WERI-Rb-1 (cell line): ENCODE results near the gene NFATC3.

Source experiments
- DNase-seq: peaks from one replicate; pipeline ENCODE4 v3.0.0-alpha.2; 2020
- H3K27ac ChIP-seq: fragments of 250-450 bp; sonication (Bioruptor Pico); 2 replicates; pipeline ENCODE4 v1.5.1; 2020; ENCODE audit warnings: mild to moderate bottlenecking, moderate library complexity
- H3K27me3 ChIP-seq: fragments of 250-450 bp; sonication (Bioruptor Pico); 2 replicates; pipeline ENCODE4 v1.5.1; 2021; ENCODE audit warnings: mild to moderate bottlenecking, low read depth, moderate library complexity; ENCODE audit not compliant: insufficient read depth, severe bottlenecking
- H3K36me3 ChIP-seq: fragments of 250-450 bp; sonication (Bioruptor Pico); 2 replicates; pipeline ENCODE4 v1.5.1; 2020; ENCODE audit warnings: mild to moderate bottlenecking, moderate library complexity
- H3K4me3 ChIP-seq: 2 replicates; pipeline ENCODE4 v1.5.1; 2011; ENCODE audit warnings: low read depth, mild to moderate bottlenecking, control low read depth, low read length
- H3K9me3 ChIP-seq: fragments of 250-450 bp; sonication (Bioruptor Pico); 2 replicates; pipeline ENCODE4 v1.5.1; 2021; ENCODE audit warnings: mild to moderate bottlenecking, moderate library complexity; ENCODE audit not compliant: severe bottlenecking
- TF ChIP-seq, protein P1 (sequence below): IDR thresholded peaks from 2 replicates; pipeline ENCODE4 v1.5.1; 2011; ENCODE audit warnings: low read depth, mild to moderate bottlenecking, control low read depth, inconsistent platforms, low read length

The NFATC3 gene

DNA sequence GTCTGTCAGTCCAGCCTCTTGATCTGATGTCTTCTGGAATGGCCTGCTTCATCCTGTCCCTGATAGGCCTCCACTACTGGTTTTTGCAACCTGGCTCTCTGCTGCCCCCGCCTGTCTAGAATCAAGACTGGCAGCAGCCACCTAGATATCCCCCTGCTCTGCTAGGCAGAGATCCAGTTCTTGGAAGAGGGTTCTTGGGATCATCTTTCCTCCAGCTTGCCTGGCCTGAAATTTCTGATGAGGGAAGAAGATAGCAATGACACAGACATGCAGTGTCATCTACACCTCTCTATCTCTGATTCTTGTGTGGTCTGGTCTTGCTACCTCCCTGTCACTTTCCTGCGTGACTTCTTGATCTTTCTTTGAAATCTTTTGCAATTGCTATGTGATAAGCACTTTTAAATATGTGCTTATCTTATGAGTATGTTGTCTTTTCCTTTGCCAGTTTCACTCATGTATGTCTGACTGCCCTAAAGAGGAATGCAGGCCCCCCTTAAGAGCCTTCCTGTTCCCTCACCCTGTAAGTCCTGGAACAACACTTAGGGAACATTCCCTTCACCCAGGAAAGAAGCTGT, 20.3 kb upstream of the NFATC3 start:
- Histone ChIP-seq H3K9me3 (no peaks in the 10 kb centered on the region), H3K4me3 (no peak overlapping the region), H3K27ac (no peak overlapping the region), H3K27me3 (no peaks in the 10 kb centered on the region), H3K36me3 (peaks cover 3% of the 10 kb centered on the region)
- DNase-seq, result peak; percentile 73
- TF ChIP-seq, protein P1, sequence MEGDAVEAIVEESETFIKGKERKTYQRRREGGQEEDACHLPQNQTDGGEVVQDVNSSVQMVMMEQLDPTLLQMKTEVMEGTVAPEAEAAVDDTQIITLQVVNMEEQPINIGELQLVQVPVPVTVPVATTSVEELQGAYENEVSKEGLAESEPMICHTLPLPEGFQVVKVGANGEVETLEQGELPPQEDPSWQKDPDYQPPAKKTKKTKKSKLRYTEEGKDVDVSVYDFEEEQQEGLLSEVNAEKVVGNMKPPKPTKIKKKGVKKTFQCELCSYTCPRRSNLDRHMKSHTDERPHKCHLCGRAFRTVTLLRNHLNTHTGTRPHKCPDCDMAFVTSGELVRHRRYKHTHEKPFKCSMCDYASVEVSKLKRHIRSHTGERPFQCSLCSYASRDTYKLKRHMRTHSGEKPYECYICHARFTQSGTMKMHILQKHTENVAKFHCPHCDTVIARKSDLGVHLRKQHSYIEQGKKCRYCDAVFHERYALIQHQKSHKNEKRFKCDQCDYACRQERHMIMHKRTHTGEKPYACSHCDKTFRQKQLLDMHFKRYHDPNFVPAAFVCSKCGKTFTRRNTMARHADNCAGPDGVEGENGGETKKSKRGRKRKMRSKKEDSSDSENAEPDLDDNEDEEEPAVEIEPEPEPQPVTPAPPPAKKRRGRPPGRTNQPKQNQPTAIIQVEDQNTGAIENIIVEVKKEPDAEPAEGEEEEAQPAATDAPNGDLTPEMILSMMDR, result peak; percentile 80

DNA sequence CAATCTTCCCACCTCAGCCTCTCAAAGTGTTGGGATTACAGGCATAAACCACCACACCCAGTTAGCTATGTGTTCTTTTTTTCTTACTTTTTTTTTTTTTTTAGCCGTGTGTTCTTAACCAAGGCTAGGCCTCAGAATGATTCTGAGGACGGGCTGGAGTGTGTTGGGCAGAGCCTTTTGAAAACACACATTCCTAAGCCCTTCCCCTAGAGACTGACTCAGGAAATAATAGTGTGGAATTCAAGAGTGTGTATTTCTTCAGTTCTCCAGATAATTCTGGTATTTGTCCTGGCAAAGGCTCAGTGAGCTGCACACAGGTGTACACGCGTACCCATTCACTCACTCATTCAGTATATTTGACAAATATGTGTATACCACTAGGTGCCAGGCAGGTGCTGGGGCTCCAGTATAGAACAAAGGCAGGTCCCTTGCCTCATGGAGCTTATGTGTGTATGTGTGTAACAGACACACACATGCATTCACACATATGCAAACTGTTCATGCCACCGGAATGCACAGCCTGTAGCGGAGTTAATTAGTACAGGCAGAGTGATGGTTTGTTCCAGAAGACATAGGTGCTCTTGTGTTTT, 19.4 kb upstream of the NFATC3 start:
- no peaks in the 10 kb centered on the region for H3K27me3 ChIP-seq
- peaks cover 5% of the 10 kb centered on the region for H3K36me3 ChIP-seq
- H3K4me3 ChIP-seq, result no peak overlapping the region
- no peak overlapping the region for H3K27ac ChIP-seq
- H3K9me3 ChIP-seq, result no peaks in the 10 kb centered on the region
- no peak for DNase-seq
- TF ChIP-seq, protein P1, result no peak

DNA sequence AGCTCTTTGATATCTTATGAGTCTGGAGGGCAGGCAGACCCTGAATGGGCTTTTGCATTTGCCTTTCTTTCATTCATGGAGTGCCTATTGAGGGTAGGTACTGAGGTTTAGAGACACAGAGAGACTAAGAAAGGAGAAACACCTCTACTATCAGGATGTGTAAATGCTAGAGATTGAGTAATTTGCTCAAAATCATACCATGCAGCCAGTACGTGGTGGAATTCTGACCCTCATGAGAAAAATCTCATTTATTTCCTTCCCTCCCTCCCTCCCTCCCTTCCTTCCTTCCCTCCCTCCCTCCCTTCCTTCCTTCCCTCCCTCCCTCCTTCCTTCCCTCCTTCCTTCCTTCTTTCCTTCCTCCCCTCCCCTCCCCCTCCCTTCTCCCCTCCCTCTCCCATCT, 18.4 kb upstream of the NFATC3 start:
- H3K27me3 ChIP-seq, result no peaks in the 10 kb centered on the region
- DNase-seq, result no peak
- peaks cover 14% of the 10 kb centered on the region for H3K36me3 ChIP-seq
- H3K9me3 ChIP-seq, result no peaks in the 10 kb centered on the region
- no peak overlapping the region for H3K27ac ChIP-seq
- H3K4me3 ChIP-seq, result no peak overlapping the region
- TF ChIP-seq, protein P1, result no peak

DNA sequence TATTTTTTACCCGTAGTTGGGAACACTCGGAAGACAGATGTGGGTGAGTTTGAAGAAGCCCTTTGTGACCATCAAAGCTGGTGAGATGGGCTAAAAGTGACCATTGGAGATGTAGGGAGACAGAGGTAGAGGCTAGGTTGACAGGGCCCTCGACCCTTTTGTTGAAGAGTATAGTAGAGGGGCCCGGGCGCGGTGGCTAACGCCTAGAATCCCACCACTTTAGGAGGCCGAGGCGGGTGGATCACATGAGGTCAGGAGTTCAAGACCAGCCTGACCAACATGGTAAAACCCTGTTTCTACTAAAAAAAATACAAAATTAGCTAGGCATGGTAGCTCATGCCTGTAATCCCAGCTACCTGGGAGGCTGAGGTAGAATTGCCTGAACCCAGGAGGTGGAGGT, 16.2 kb upstream of the NFATC3 start:
- TF ChIP-seq, protein P1, result no peak
- no peak for DNase-seq
- peak overlapping the region; percentile 76 for H3K27ac ChIP-seq
- peaks cover 26% of the 10 kb centered on the region for H3K36me3 ChIP-seq
- H3K9me3 ChIP-seq, result no peaks in the 10 kb centered on the region
- no peak overlapping the region for H3K4me3 ChIP-seq
- H3K27me3 ChIP-seq, result no peaks in the 10 kb centered on the region

DNA sequence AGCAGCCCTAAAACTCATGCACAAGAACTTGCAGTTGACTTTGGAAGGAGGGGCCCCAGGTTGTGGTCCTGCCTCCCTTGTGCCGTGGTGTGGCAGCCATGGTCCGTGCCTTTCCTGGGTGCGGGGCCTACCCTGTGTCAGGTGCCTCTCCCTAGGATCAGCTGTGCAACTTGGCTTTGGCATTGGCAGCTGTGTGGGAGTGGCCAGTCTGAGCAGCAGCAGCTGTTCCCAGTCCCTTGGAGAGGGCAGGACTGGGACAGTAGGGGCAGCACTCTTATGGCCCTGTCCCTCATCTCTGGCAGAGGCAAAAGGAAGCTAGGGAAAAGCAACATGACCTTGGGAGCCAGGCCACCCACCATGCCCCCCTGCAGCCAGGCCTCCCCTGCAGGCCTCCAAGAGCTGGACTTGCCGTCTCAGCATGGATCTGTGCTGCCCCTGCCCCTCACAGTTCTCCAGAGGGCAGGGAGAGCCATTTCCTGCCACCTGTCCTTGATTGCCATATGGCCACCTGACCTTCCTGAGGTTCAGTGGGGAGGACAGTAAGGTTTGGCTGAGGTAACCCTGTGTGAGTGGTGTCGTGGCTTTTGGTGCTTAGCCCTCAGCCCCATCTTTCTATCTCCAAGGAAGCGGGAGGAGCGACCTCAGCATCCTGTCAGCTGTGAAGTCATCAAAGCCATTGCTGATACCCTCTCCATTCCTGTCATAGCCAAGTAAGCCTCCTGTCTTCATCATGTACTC, 15.5 kb upstream of the NFATC3 start:
- H3K27ac ChIP-seq, result peak overlapping the region; percentile 76

More for the DNA sequence above, 15.5 kb upstream of the NFATC3 start:
- peak; percentile 86 for DNase-seq
- no peaks in the 10 kb centered on the region for H3K27me3 ChIP-seq
- TF ChIP-seq, protein P1, result peak; percentile 20; the same call in 1 of the 2 replicates
- no peak overlapping the region for H3K4me3 ChIP-seq
- peaks cover 34% of the 10 kb centered on the region for H3K36me3 ChIP-seq
- H3K9me3 ChIP-seq, result no peaks in the 10 kb centered on the region
